Measurements from ENCODE around the gene CCDC158. TPM values are rescaled to one million over a fixed set of nuclear protein-coding genes. Genes with fewer than 3 reads are reported as not detected.
"Not testable (repeated sequence)": the region's sequence is repeated elsewhere in the genome, so short reads cannot be mapped to it uniquely, and the experiment has no call there.

CCDC158 gene
- total and polyA plus RNA-seq, 10 donors, result 0.02 to 0.24 (median 0.18) TPM; not detected in 4

- Histone ChIP-seq H3K36me3 (no peaks in the 10 kb centered on the region), H3K27ac (no peak overlapping the region), H3K4me3 (no peak overlapping the region), H3K9me3 (no peaks in the 10 kb centered on the region), H3K4me1 (peaks cover 0 to 13% (median 0%) of the 10 kb centered on the region in 6 donors), H3K27me3 (replicated peaks in 1 of 7) (peaks cover 0 to 26% (median 3%) of the 10 kb centered on the region in 7 donors)
- TF ChIP-seq, protein P1, sequence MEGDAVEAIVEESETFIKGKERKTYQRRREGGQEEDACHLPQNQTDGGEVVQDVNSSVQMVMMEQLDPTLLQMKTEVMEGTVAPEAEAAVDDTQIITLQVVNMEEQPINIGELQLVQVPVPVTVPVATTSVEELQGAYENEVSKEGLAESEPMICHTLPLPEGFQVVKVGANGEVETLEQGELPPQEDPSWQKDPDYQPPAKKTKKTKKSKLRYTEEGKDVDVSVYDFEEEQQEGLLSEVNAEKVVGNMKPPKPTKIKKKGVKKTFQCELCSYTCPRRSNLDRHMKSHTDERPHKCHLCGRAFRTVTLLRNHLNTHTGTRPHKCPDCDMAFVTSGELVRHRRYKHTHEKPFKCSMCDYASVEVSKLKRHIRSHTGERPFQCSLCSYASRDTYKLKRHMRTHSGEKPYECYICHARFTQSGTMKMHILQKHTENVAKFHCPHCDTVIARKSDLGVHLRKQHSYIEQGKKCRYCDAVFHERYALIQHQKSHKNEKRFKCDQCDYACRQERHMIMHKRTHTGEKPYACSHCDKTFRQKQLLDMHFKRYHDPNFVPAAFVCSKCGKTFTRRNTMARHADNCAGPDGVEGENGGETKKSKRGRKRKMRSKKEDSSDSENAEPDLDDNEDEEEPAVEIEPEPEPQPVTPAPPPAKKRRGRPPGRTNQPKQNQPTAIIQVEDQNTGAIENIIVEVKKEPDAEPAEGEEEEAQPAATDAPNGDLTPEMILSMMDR (IDR thresholded peaks at IDR 0.05 in 8 of 11, conservative IDR thresholded peaks at IDR 0.05 in 3 of 11), result peak in 8 of 11 experiments; percentile 21 to 60 (median 48)
- no peak for TF ChIP-seq POLR2A (IDR thresholded peaks at IDR 0.05)
- no peak for DNase-seq
- 46 to 51% (median 46%) methylated on average over 15 of the region's 15 CpGs for WGBS, 5 donors
- intact Hi-C loops (cut with DNase I; ENCODE audit: low total_unique reads), result loop anchor here (10.0 kb wide), 1 partner anchor 774 kb away; no protein-coding TSS in a partner anchor
Observed at GRCh38 chr4:76430519-76431388, 9.8 kb upstream of the CCDC158 start.

DNA sequence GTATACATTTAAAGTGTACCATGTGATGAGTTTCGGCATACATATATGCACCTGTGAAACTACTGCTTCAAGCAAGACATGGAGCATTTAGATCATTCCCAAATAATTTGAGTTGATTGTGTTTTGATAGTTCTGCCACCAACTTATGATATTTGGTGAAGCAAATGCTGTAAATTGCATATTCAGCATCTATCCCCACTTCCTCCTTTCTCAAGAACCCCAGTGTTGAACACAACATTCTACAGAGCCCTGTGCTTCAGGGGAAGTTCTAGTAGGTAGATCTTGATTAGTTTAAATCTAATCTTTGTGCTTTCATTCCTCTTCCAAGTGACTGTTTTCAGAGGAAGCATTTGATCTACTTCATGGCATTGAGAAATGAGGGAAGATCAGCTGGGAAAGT lies 8.7 kb upstream of the CCDC158 start:
- WGBS, 5 donors, result 90 to 98% (median 95%) methylated on average over 1 of the region's 1 CpG
- no peaks in the 10 kb centered on the region for H3K36me3 ChIP-seq
- no peak for DNase-seq
- intact Hi-C loops (cut with DNase I; ENCODE audit: low total_unique reads), result loop anchor here (10.0 kb wide), 1 partner anchor 775 kb away; no protein-coding TSS in a partner anchor
- H3K27ac ChIP-seq, result no peak overlapping the region
- H3K9me3 ChIP-seq, result no peaks in the 10 kb centered on the region
- no peak overlapping the region for H3K4me3 ChIP-seq
- no peak for TF ChIP-seq POLR2AphosphoS5 (IDR thresholded peaks at IDR 0.05)
- TF ChIP-seq, protein P1 (IDR thresholded peaks at IDR 0.05 in 8 of 11, conservative IDR thresholded peaks at IDR 0.05 in 3 of 11), result no peak
- no peak for TF ChIP-seq POLR2A (IDR thresholded peaks at IDR 0.05)
- peaks cover 0 to 15% (median 0%) of the 10 kb centered on the region in 7 donors for H3K27me3 ChIP-seq (replicated peaks in 1 of 7)
- H3K4me1 ChIP-seq, result peaks cover 0 to 1% (median 0%) of the 10 kb centered on the region in 6 donors

DNA sequence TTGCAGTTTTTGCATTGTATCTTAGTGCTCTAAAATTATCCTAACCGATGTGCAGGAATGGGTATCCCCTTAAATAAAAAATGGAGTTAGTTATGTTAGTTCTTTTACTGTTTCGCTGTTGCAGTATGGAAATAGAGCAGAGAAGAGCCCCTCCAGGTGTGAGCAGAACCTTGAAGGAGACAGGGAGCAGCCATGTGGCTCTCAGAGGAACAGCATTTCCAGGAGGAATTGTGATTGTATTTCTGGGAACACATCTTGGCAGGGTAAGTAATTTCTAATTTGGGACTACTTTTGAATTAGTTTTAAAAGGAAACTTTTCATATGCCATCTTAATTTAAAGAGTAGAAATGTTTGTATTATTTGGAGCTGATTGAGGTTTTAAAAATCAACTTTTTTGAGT lies 5.3 kb upstream of the CCDC158 start:
- Histone ChIP-seq H3K9me3 (no peaks in the 10 kb centered on the region), H3K27me3 (replicated peaks in 1 of 7) (peaks cover 0 to 28% (median 2%) of the 10 kb centered on the region in 7 donors), H3K4me3 (no peak overlapping the region), H3K27ac (no peak overlapping the region), H3K4me1 (peaks cover 0 to 6% (median 2%) of the 10 kb centered on the region in 6 donors), H3K36me3 (no peaks in the 10 kb centered on the region)
- TF ChIP-seq POLR2A (IDR thresholded peaks at IDR 0.05) (no peak), POLR2AphosphoS5 (IDR thresholded peaks at IDR 0.05) (no peak)
- TF ChIP-seq, protein P1 (IDR thresholded peaks at IDR 0.05 in 8 of 11, conservative IDR thresholded peaks at IDR 0.05 in 3 of 11), result no peak
- no peak for DNase-seq
- 81 to 85% (median 83%) methylated on average over 2 of the region's 2 CpGs for WGBS, 5 donors
- intact Hi-C loops (cut with DNase I; ENCODE audit: low total_unique reads), result no loop called here

GRCh38 chr4:76423159-76423558 lies 2.2 kb upstream of the CCDC158 start:
- H3K36me3 ChIP-seq; DNase-seq; H3K27ac ChIP-seq; H3K4me3 ChIP-seq; H3K9me3 ChIP-seq; intact Hi-C loops (cut with DNase I; ENCODE audit: low total_unique reads): not testable (repeated sequence)
- H3K27me3 ChIP-seq (replicated peaks in 1 of 7), result peaks cover 0 to 38% (median 8%) of the 10 kb centered on the region in 7 donors
- H3K4me1 ChIP-seq, result peaks cover 0 to 16% (median 11%) of the 10 kb centered on the region in 6 donors
- WGBS, 5 donors, result 93 to 100% (median 97%) methylated on average over 11 to 27 of the region's 27 CpGs
